ENCODE data around the gene TEX13B. TPM values are rescaled to one million over a fixed set of nuclear protein-coding genes. Genes with fewer than 3 reads are reported as not detected.
"Not testable (repeated sequence)": the region's sequence is repeated elsewhere in the genome, so short reads cannot be mapped to it uniquely, and the experiment has no call there.

TEX13B gene
- polyA plus RNA-seq, 1 experiment: not detected

- Histone ChIP-seq H3K27me3 (ENCODE audit: control insufficient read depth, insufficient read depth, low read length) (no peaks in the 10 kb centered on the region), H3K4me3 (ENCODE audit: low read depth, low read length) (no peak overlapping the region), H3K36me3 (ENCODE audit: control insufficient read depth, insufficient read depth, low read length) (no peaks in the 10 kb centered on the region)
- ChIA-PET POLR2A (no interaction called here), CTCF (no interaction called here)
- no peak for DNase-seq (ENCODE audit: low read depth)
- TF ChIP-seq CTCF (IDR thresholded peaks at IDR 0.05; ENCODE audit: insufficient read depth, low read depth, low read length): no peak
These were observed 4.1 kb downstream of the TEX13B start for GRCh38 chrX:107978071-107978470.

GRCh38 chrX:107971636-107972035, 10.5 kb downstream of the TEX13B start:
- no peaks in the 10 kb centered on the region for H3K27me3 ChIP-seq (ENCODE audit: control insufficient read depth, insufficient read depth, low read length)
- CTCF ChIA-PET: no interaction called here
- no peak for TF ChIP-seq CTCF (IDR thresholded peaks at IDR 0.05; ENCODE audit: insufficient read depth, low read depth, low read length)
- POLR2A ChIA-PET: no interaction called here
- H3K36me3 ChIP-seq (ENCODE audit: control insufficient read depth, insufficient read depth, low read length): no peaks in the 10 kb centered on the region
- no peak for DNase-seq (ENCODE audit: low read depth)
- no peak overlapping the region for H3K4me3 ChIP-seq (ENCODE audit: low read depth, low read length)

GRCh38 chrX:107970073-107970472, 12.1 kb downstream of the TEX13B start:
- no peak for TF ChIP-seq CTCF (IDR thresholded peaks at IDR 0.05; ENCODE audit: insufficient read depth, low read depth, low read length)
- ChIA-PET POLR2A (no interaction called here), CTCF (no interaction called here)
- Histone ChIP-seq H3K4me3 (ENCODE audit: low read depth, low read length) (no peak overlapping the region), H3K36me3 (ENCODE audit: control insufficient read depth, insufficient read depth, low read length) (no peaks in the 10 kb centered on the region), H3K27me3 (ENCODE audit: control insufficient read depth, insufficient read depth, low read length) (no peaks in the 10 kb centered on the region)
- no peak for DNase-seq (ENCODE audit: low read depth)

- Histone ChIP-seq H3K4me3 (ENCODE audit: low read depth, low read length) (no peak overlapping the region), H3K36me3 (ENCODE audit: control insufficient read depth, insufficient read depth, low read length) (no peaks in the 10 kb centered on the region), H3K27me3 (ENCODE audit: control insufficient read depth, insufficient read depth, low read length) (no peaks in the 10 kb centered on the region)
- no peak for DNase-seq (ENCODE audit: low read depth)
- POLR2A ChIA-PET: no interaction called here
- CTCF ChIA-PET: interaction anchor here (0.6 kb wide), 1 partner anchor 1233 kb away, joined by 3 read pairs; no protein-coding TSS in a partner anchor
- no peak for TF ChIP-seq CTCF (IDR thresholded peaks at IDR 0.05; ENCODE audit: insufficient read depth, low read depth, low read length)
These were observed 13.5 kb downstream of the TEX13B start for GRCh38 chrX:107968623-107969022.

- CTCF ChIA-PET; DNase-seq (ENCODE audit: low read depth); H3K4me3 ChIP-seq (ENCODE audit: low read depth, low read length); POLR2A ChIA-PET; H3K27me3 ChIP-seq (ENCODE audit: control insufficient read depth, insufficient read depth, low read length); H3K36me3 ChIP-seq (ENCODE audit: control insufficient read depth, insufficient read depth, low read length): not testable (repeated sequence)
These were observed 26.8 kb downstream of the TEX13B start for GRCh38 chrX:107955337-107955736.

- H3K4me3 ChIP-seq (ENCODE audit: low read depth, low read length): no peak overlapping the region
- H3K36me3 ChIP-seq (ENCODE audit: control insufficient read depth, insufficient read depth, low read length): no peaks in the 10 kb centered on the region
- no peak for DNase-seq (ENCODE audit: low read depth)
- ChIA-PET POLR2A (no interaction called here), CTCF (no interaction called here)
- no peaks in the 10 kb centered on the region for H3K27me3 ChIP-seq (ENCODE audit: control insufficient read depth, insufficient read depth, low read length)
- TF ChIP-seq CTCF (IDR thresholded peaks at IDR 0.05; ENCODE audit: insufficient read depth, low read depth, low read length): no peak
These were observed 42.1 kb downstream of the TEX13B start for GRCh38 chrX:107940095-107940494.
